Stomach smooth muscle (tissue), 2 donors: ENCODE data around the gene DSC3.
"Not testable (repeated sequence)": the region's sequence is repeated elsewhere in the genome, so short reads cannot be mapped to it uniquely, and the experiment has no call there.

Experiments used
- H3K27ac ChIP-seq: one replicate; pipeline ENCODE4 v1.7.0; 2013; ENCODE audit warnings: mild to moderate bottlenecking, low read length, inconsistent platforms
- H3K27me3 ChIP-seq, 2 donors: one replicate each; pipeline ENCODE4 v1.7.0; 2013; ENCODE audit warnings: low read length in 2 of 2; ENCODE audit not compliant: insufficient read depth in 2 of 2, control insufficient read depth in 1 of 2
- H3K36me3 ChIP-seq, 2 donors: one replicate each; pipeline ENCODE4 v1.7.0; 2013; ENCODE audit warnings: low read length in 2 of 2; ENCODE audit not compliant: control insufficient read depth in 2 of 2, insufficient read depth in 2 of 2
- H3K4me1 ChIP-seq: one replicate; pipeline ENCODE4 v1.7.0; 2013; ENCODE audit warnings: low read length; ENCODE audit not compliant: control insufficient read depth, insufficient read depth
- H3K4me3 ChIP-seq, 2 donors: one replicate each; pipeline ENCODE4 v1.7.0; 2013; ENCODE audit warnings: low read length in 2 of 2
- H3K9ac ChIP-seq, 2 donors: one replicate each; pipeline ENCODE4 v1.7.0; 2013; ENCODE audit warnings: low read length in 2 of 2, mild to moderate bottlenecking in 1 of 2
- H3K9me3 ChIP-seq, 2 donors: one replicate each; pipeline ENCODE4 v1.7.0; 2013; ENCODE audit warnings: low read length in 2 of 2; ENCODE audit not compliant: control insufficient read depth in 2 of 2
- donor health status: healthy.
- donor health status: Pancreatic carcinoma.

The DSC3 gene

GRCh38 chr18:30978091-30978490 is 64.5 kb downstream of the DSC3 start:
- H3K9ac ChIP-seq, H3K36me3 ChIP-seq, H3K4me3 ChIP-seq, H3K9me3 ChIP-seq, H3K27me3 ChIP-seq, H3K27ac ChIP-seq, H3K4me1 ChIP-seq: not testable (repeated sequence)

- no peaks in the 10 kb centered on the region for H3K36me3 ChIP-seq
- H3K9ac ChIP-seq, result no peak overlapping the region
- H3K4me1 ChIP-seq, result no peaks in the 10 kb centered on the region
Measured at GRCh38 chr18:30971338-30971956, 71.1 kb downstream of the DSC3 start.

GRCh38 chr18:30970196-30970816 is 72.2 kb downstream of the DSC3 start:
- Histone ChIP-seq H3K36me3 (no peaks in the 10 kb centered on the region), H3K4me3 (no peak overlapping the region), H3K27ac (no peak overlapping the region), H3K4me1 (no peaks in the 10 kb centered on the region), H3K27me3 (no peaks in the 10 kb centered on the region), H3K9ac (no peak overlapping the region), H3K9me3 (no peaks in the 10 kb centered on the region)

More at GRCh38 chr18:30971338-30971956, 71.1 kb downstream of the DSC3 start:
- H3K27me3 ChIP-seq, result no peaks in the 10 kb centered on the region
- no peak overlapping the region for H3K27ac ChIP-seq
- H3K9me3 ChIP-seq, result no peaks in the 10 kb centered on the region
- H3K4me3 ChIP-seq, result no peak overlapping the region

- Histone ChIP-seq H3K4me3 (no peak overlapping the region), H3K9ac (no peak overlapping the region), H3K9me3 (no peaks in the 10 kb centered on the region), H3K4me1 (no peaks in the 10 kb centered on the region), H3K36me3 (no peaks in the 10 kb centered on the region), H3K27me3 (no peaks in the 10 kb centered on the region), H3K27ac (no peak overlapping the region)
Measured at GRCh38 chr18:30969670-30970170, 72.8 kb downstream of the DSC3 start.

DNA sequence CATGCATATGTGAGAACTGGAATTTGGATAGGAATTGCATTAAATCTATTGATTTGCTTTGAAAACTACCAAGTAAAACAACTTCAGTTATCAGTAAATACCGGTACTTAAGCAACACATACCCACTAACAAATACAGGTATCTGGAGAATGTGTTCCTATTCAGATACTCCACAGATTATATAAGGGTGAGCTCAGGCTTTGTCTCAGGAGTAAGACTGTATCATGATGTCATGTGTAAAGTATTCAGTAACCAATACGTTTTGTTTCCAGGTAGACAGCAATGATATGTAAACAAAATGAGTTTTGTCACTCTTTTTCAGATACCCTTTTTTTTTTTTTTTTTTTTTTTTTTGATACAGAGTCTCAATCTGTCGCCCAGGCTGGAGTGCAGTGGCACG is 74.8 kb downstream of the DSC3 start:
- no peak overlapping the region for H3K27ac ChIP-seq
- H3K36me3 ChIP-seq, result no peaks in the 10 kb centered on the region
- H3K27me3 ChIP-seq, result no peaks in the 10 kb centered on the region
- no peaks in the 10 kb centered on the region for H3K4me1 ChIP-seq
- H3K9ac ChIP-seq, result no peak overlapping the region
- no peak overlapping the region for H3K4me3 ChIP-seq
- H3K9me3 ChIP-seq, result no peaks in the 10 kb centered on the region

DNA sequence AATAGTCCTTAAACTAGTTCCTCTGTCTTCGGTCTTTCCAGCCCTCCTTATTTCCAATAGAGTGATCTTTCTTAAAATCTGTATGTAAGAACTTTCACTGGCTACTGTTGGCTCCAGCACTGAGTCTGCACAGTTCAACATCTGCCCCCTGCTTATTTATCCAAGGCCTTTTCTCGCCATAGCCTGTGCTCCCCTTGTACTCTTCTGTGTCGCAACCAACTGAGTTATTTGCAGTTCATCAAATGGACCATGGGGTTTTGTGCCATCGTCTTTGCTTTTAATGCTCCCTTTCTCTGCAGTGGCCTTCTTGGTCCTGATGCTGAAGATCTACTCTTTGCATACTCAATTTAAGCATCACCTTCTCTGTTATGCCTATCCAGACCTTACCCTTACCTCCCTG is 77.3 kb downstream of the DSC3 start:
- no peaks in the 10 kb centered on the region for H3K36me3 ChIP-seq
- no peaks in the 10 kb centered on the region for H3K9me3 ChIP-seq
- H3K4me3 ChIP-seq, result no peak overlapping the region
- no peaks in the 10 kb centered on the region for H3K4me1 ChIP-seq
- H3K9ac ChIP-seq, result no peak overlapping the region
- H3K27ac ChIP-seq, result no peak overlapping the region
- no peaks in the 10 kb centered on the region for H3K27me3 ChIP-seq

DNA sequence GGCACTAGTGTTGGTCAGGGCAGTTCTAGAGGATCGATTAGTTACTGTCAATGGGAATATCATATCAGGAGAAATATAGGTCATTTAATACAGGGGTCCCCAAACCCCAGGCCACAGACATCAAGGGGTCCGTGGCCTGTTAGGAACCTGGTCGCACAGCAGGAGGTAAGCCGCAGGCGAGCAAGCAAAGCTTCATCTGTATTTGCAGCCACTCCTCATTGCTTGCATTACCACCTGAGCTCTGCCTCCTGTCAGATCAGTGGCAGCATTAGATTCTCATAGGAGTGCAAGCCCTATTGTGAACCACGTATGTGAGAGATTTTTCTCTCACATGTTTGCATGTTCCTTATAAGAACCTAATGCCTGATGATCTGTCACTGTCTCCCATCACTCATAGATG is 81.9 kb downstream of the DSC3 start:
- Histone ChIP-seq H3K27me3 (no peaks in the 10 kb centered on the region), H3K27ac (no peak overlapping the region), H3K4me1 (no peaks in the 10 kb centered on the region), H3K9ac (no peak overlapping the region), H3K9me3 (no peaks in the 10 kb centered on the region), H3K4me3 (no peak overlapping the region), H3K36me3 (no peaks in the 10 kb centered on the region)

DNA sequence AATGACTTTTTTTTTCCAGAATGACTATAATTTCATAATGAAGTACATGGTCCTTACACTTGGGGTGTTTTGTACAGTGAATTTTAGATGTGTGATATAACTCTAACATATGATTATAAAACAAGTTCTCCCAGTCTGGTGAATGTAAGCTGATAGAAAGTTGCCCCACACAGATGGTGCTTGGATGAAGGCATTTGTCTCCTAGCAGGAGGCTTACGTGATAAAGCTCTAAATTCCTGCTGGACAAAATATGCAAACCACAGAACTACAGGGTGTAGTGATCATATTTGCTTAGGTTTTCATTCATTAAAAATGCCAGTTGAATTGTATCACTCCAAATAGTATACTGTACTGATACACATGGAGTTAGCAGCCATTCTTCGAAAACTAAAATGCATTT is 85.5 kb downstream of the DSC3 start:
- Histone ChIP-seq H3K27me3 (no peaks in the 10 kb centered on the region), H3K27ac (no peak overlapping the region), H3K4me3 (no peak overlapping the region), H3K9ac (no peak overlapping the region), H3K9me3 (no peaks in the 10 kb centered on the region), H3K36me3 (no peaks in the 10 kb centered on the region), H3K4me1 (no peaks in the 10 kb centered on the region)

DNA sequence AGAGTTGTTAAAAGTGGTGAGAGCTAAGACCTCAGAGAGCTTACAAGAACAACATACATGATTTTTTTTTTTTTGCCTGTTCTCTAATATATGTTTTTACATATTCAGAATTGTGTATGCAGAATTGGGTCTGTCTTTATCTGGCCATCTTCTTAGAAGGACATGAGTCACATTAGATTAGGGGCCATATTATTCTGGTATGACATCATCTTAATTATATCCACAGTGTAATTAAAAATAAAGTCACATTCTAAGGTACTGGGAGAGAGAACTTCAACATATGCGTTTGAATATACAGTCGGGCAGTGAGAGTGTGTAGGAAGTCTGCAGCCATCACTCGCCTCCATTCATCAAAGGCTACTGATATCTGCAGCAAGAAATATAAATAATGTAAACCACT is 88.3 kb downstream of the DSC3 start:
- no peak overlapping the region for H3K4me3 ChIP-seq
- no peaks in the 10 kb centered on the region for H3K4me1 ChIP-seq
- no peak overlapping the region for H3K9ac ChIP-seq
- H3K27ac ChIP-seq, result no peak overlapping the region
- no peaks in the 10 kb centered on the region for H3K9me3 ChIP-seq
- H3K36me3 ChIP-seq, result no peaks in the 10 kb centered on the region
- H3K27me3 ChIP-seq, result no peaks in the 10 kb centered on the region

GRCh38 chr18:30945761-30946160 is 96.8 kb downstream of the DSC3 start:
- Histone ChIP-seq H3K9me3 (peaks cover 0 to 10% of the 10 kb centered on the region in 2 donors), H3K9ac (no peak overlapping the region), H3K36me3 (no peaks in the 10 kb centered on the region), H3K4me3 (no peak overlapping the region), H3K27me3 (no peaks in the 10 kb centered on the region), H3K4me1 (no peaks in the 10 kb centered on the region), H3K27ac (no peak overlapping the region)

DNA sequence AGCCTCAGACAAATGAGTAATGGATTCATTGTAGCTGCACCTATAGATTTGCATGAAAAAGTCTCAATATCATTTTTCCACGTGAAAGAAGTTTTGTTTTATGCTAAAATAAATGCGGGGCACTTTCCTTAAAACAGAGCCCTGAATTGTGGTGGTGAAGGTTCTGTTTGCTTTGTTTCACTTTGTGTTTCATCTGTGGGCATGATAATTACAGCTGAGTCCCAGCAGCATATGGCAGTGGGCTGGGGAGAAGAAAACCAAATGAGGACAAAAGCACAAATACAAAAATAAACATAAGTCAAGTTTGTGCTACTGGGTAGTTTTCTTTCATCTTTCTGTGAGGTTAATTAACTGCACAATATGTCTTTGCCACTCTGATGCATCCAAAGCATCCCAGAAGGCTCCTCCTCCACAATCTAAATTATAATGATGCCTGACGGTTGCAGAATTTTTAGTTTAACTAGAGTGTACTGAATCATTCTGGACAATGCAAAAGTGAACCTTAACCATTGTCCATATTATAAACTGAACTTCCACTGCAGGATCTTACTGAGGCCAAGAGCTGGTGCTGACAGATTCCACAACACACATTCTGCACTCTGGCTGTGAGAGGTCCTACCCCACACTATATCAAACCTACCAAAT is 97.6 kb downstream of the DSC3 start:
- peaks cover 0 to 10% of the 10 kb centered on the region in 2 donors for H3K9me3 ChIP-seq
- no peak overlapping the region for H3K27ac ChIP-seq
- H3K36me3 ChIP-seq, result no peaks in the 10 kb centered on the region

More for the DNA sequence above, 97.6 kb downstream of the DSC3 start:
- H3K4me3 ChIP-seq, result no peak overlapping the region
- no peaks in the 10 kb centered on the region for H3K27me3 ChIP-seq
- no peaks in the 10 kb centered on the region for H3K4me1 ChIP-seq
- no peak overlapping the region for H3K9ac ChIP-seq
